Large intestine (tissue), 3 donors: ENCODE measurements around the gene KCNQ5. TPM values are rescaled to one million over a fixed set of nuclear protein-coding genes. Genes with fewer than 3 reads are reported as not detected.
"Not testable (repeated sequence)": the region's sequence is repeated elsewhere in the genome, so short reads cannot be mapped to it uniquely, and the experiment has no call there.

ENCODE experiments used
- DNase-seq, 2 donors: peaks; one replicate each; pipeline versions ENCODE4 v3.0.0 to v3.0.0-alpha.2; 2013
- H3K27ac ChIP-seq: one replicate; pipeline ENCODE4 v1.5.1; 2013; ENCODE audit warnings: low read length
- H3K27me3 ChIP-seq: 2 replicates; pipeline ENCODE4 v1.6.1; 2013; ENCODE audit warnings: low read length; ENCODE audit not compliant: control insufficient read depth, insufficient read depth
- H3K36me3 ChIP-seq: 2 replicates; pipeline ENCODE4 v1.6.1; 2013; ENCODE audit warnings: low read length; ENCODE audit not compliant: control insufficient read depth, insufficient read depth
- H3K4me1 ChIP-seq: one replicate; pipeline ENCODE4 v1.6.1; 2013; ENCODE audit warnings: low read length; ENCODE audit not compliant: control insufficient read depth, insufficient read depth
- H3K4me3 ChIP-seq: one replicate; pipeline ENCODE4 v1.5.1; 2013; ENCODE audit warnings: low read length
- H3K9me3 ChIP-seq: one replicate; pipeline ENCODE4 v1.6.1; 2013; ENCODE audit warnings: mild to moderate bottlenecking, low read depth, low read length, moderate library complexity; ENCODE audit not compliant: control insufficient read depth
- WGBS: methylation state at CpG from one replicate; pipeline ENCODE4 v1.1.5; 2013; ENCODE audit warnings: low lambda C conversion rate; ENCODE audit not compliant: insufficient coverage; 5-methylcytosine and 5-hydroxymethylcytosine counted together
- polyA plus RNA-seq: library from polyadenylated mRNA; unstranded; fragments of 120-200 nt; gene quantifications from one replicate; pipeline ENCODE4 v1.2.1, GENCODE V29; 2013

Gene KCNQ5
- polyA plus RNA-seq, 1 donor, result 3.4 TPM

DNA sequence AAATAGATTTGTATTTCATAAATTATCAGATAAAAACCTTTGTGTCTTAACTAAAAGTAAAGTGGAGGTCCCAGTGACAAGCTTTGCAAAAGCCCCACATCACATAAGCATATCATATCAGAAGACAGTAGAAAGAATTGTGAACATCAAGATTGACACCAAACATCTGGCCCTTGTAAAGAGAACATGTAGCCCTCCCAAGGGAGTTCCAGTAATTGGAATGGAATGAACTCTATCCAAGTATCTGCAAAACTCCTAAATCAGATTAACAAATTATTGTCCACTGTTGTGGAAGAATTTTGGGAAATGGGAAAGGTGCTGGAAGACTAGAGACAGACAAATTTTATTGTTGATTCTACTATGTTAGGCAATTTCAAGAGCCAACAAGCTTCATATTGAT is 268.8 kb downstream of the KCNQ5 start:
- Histone ChIP-seq H3K9me3 (no peaks in the 10 kb centered on the region), H3K27me3 (no peaks in the 10 kb centered on the region), H3K4me1 (no peaks in the 10 kb centered on the region), H3K36me3 (no peaks in the 10 kb centered on the region), H3K27ac (no peak overlapping the region), H3K4me3 (no peak overlapping the region)
- no peak for DNase-seq

DNA sequence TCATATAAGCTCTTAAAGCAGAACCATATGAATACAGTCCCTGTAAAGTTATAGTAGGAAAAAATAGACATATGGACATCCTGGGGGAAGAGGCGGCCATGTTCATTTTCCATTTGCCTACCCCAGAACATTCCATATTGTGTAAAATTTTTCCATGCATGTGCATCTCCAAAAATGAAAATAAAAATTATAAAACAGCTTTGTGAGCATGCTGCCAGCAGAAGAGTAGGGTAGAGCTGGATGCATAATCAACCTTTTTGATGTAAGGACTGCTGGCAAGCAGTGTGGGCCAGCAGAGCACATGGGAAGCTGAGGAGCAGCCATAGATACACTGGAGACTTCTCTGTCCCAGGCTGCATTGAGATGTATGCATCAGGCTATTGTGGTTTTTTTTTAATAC is 271.0 kb downstream of the KCNQ5 start:
- WGBS, result no CpG with 5 or more reads among the region's 1 CpG
- Histone ChIP-seq H3K27me3 (no peaks in the 10 kb centered on the region), H3K4me3 (no peak overlapping the region), H3K36me3 (no peaks in the 10 kb centered on the region), H3K27ac (no peak overlapping the region), H3K9me3 (no peaks in the 10 kb centered on the region), H3K4me1 (no peaks in the 10 kb centered on the region)
- no peak for DNase-seq

DNA sequence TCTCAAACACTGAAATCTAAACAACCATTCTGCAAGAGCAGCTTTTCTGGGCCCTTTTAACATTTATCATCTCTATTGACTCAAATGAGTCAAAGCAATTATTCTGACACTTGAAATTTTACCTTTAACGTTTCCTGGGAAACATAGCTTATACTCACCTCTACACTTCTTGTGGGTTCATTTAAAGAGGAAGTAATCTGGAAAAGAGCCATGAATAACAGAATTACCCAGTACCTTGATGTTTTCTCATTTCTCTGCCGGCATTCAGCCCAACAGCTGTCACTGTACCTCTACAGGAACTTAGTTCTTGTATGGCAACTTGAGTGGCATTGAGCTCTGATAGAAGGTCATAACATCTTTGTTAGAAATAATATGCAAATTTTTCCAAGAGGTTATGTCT is 272.2 kb downstream of the KCNQ5 start:
- no CpG with 5 or more reads among the region's 2 CpGs for WGBS
- H3K9me3 ChIP-seq, result no peaks in the 10 kb centered on the region

DNA sequence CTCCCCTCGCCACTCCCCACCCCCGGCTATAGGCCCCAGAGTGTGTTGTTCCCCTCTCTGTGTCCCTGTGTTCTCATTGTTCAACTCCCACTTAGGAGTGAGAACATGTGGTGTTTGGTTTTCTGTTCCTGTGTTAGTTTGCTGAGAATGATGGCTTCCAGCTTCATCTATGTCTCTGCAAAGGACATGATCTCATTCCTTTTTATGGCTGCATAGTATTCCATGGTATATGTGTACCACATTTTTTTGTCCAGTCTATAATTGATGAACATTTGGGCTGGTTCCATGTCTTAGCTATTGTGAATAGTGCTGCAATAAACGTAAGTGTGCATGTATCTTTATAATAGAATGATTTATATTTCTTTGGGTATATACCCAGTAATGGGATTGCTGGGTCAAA is 276.4 kb downstream of the KCNQ5 start:
- no CpG with 5 or more reads among the region's 3 CpGs for WGBS
- not testable (repeated sequence) for H3K4me1 ChIP-seq, H3K27me3 ChIP-seq

More for the DNA sequence above, 272.2 kb downstream of the KCNQ5 start:
- H3K4me1 ChIP-seq, result no peaks in the 10 kb centered on the region
- H3K36me3 ChIP-seq, result no peaks in the 10 kb centered on the region
- H3K27ac ChIP-seq, result no peak overlapping the region
- no peaks in the 10 kb centered on the region for H3K27me3 ChIP-seq
- no peak for DNase-seq
- no peak overlapping the region for H3K4me3 ChIP-seq

DNA sequence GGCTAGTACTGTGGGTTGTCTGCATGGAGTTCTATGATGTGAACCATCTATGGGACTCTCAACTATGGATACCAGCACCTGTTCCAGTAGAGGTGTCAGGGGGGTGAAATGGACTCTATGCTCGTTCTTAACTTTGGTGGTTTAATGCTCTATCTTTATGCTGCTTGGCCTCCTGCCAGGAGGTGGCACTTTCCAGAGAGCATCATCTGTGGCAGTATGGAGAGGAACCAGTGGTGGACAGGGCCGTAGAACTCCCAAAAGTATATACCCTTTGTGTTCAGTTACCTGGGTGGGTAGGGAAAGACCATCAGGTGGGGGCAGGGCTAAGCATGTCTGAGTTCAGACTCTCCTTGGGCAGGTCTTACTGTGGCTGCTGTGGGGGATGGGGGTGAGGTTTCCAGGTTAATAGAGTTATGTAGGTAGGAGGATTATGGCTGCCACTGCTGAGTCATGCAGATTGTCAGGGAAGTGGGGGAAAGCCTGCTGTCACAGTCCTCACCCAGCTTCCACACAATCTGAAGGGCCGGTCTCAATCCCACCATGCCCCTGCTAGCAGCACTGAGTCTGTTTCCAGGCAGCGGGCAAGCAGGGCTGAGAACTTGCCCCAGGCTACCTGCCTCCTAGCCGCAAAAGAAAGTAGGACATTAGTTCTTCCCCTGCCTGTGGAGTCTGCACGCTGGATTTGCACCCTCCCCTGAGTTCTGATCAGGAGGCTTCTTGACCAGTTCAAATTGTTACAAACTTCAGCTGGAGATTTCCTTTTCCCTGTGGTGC is 284.0 kb downstream of the KCNQ5 start:
- no peak overlapping the region for H3K4me3 ChIP-seq
- no peak overlapping the region for H3K27ac ChIP-seq
- no CpG with 5 or more reads among the region's 6 CpGs for WGBS
- no peaks in the 10 kb centered on the region for H3K4me1 ChIP-seq
- no peaks in the 10 kb centered on the region for H3K36me3 ChIP-seq
- H3K9me3 ChIP-seq, result no peaks in the 10 kb centered on the region
- no peak for DNase-seq
- no peaks in the 10 kb centered on the region for H3K27me3 ChIP-seq

More for the DNA sequence above, 276.4 kb downstream of the KCNQ5 start:
- DNase-seq, H3K36me3 ChIP-seq, H3K27ac ChIP-seq, H3K9me3 ChIP-seq, H3K4me3 ChIP-seq: not testable (repeated sequence)

DNA sequence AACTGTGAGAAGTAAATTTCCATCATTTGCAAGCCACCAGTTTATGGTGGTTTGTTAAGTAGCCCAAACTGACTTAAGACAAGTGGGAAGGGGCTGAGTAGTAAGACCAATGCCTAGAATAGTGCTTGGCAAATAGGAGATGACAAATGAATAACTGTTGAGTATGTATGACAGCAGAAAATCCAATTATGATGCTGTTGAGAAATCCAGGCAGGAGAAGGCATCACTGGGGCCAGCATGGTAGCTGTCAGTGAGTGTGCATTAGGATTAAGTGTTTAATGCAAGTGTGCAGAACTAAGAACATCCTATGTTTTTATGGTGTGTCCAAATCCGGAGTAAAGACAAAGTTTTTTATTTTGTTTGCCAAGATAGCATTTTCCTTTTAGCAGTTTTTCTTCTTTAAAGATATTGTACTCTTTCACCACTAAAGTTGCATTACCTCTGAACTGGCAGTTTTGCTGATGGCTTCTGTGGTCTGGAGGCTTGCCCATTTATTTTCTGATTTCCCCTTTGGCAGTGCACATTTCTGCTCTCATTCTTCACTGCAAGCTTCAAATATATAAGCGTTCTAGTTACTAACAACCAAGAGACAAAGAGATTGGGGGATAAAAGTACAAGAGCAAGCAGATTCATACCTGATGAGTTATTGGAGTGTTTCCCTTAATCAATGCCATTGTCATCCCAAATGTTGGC is 289.7 kb downstream of the KCNQ5 start:
- H3K4me3 ChIP-seq, result no peak overlapping the region
- WGBS, result 86% methylated on average over 1 of the region's 2 CpGs
- DNase-seq, result no peak

DNA sequence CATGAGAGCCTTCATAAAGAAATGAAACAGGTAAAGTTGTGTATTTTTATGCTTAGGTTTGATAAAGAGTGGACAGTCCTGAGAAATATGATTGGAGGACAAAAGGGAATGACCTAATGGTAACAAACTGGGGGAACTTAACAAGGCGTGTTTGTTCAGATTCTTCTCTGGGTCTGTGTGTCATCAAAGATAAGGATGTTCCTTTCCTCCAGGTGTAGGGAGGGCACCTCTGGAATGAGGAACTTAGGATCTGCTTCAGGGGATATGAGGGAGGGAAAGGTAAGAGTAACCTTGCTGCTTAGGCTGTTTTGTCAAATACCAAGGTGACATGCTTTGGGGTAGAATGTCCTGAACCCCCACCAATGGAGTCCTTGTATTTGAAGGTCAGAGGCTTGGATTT is 291.9 kb downstream of the KCNQ5 start:
- no CpG with 5 or more reads among the region's 1 CpG for WGBS

More for the DNA sequence above, 289.7 kb downstream of the KCNQ5 start:
- Histone ChIP-seq H3K36me3 (no peaks in the 10 kb centered on the region), H3K9me3 (no peaks in the 10 kb centered on the region), H3K27me3 (no peaks in the 10 kb centered on the region), H3K27ac (no peak overlapping the region), H3K4me1 (no peaks in the 10 kb centered on the region)

DNA sequence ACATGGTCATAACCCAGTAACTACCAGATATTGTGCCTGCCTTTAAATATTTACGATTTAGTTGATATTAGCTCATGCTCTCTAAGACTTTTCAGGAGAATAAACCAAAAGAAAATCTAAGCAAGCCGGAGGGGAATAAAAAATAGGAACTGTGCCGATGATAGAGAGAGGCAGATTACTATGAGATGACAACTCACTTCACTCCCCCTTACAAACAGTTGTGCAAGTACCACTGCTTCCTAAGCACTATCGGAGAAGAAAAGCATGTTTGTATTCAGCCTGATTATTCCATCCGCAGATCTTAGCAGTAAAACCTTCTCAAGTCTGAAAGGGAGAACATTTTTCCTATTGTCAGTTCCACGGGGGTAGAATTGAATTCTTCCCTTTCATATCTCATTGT is 294.4 kb downstream of the KCNQ5 start:
- H3K4me3 ChIP-seq, result no peak overlapping the region
- no peaks in the 10 kb centered on the region for H3K4me1 ChIP-seq
- H3K27me3 ChIP-seq, result no peaks in the 10 kb centered on the region
- no peak for DNase-seq
- WGBS, result 87% methylated on average over 3 of the region's 6 CpGs
- H3K27ac ChIP-seq, result no peak overlapping the region
- H3K36me3 ChIP-seq, result no peaks in the 10 kb centered on the region
- H3K9me3 ChIP-seq, result no peaks in the 10 kb centered on the region

More for the DNA sequence above, 291.9 kb downstream of the KCNQ5 start:
- H3K36me3 ChIP-seq, result no peaks in the 10 kb centered on the region
- H3K4me3 ChIP-seq, result no peak overlapping the region
- no peak for DNase-seq
- H3K27ac ChIP-seq, result no peak overlapping the region
- H3K27me3 ChIP-seq, result no peaks in the 10 kb centered on the region
- no peaks in the 10 kb centered on the region for H3K4me1 ChIP-seq
- H3K9me3 ChIP-seq, result no peaks in the 10 kb centered on the region

DNA sequence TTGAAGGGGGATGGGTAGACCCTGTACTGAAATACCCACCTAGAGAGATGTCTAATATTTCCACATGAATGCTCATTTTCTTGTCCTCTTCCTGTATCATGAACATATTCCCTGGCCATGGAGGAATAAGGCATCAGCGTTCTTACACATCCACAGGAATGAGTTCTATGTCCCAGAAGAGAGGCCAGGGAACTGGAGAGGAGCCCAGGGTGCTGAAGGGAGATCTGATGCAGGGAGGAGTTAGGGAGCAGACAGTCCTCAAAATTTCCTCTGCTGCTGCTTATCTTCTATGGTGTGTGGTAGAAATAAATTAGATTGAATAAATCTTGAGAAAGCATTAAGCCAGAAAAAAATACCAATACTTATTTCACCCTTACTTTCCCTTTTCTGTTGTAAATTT is 295.0 kb downstream of the KCNQ5 start:
- Histone ChIP-seq H3K4me3 (no peak overlapping the region), H3K27ac (no peak overlapping the region), H3K27me3 (no peaks in the 10 kb centered on the region), H3K9me3 (no peaks in the 10 kb centered on the region), H3K4me1 (no peaks in the 10 kb centered on the region), H3K36me3 (no peaks in the 10 kb centered on the region)
- no CpG with 5 or more reads among the region's 1 CpG for WGBS
- DNase-seq, result no peak

DNA sequence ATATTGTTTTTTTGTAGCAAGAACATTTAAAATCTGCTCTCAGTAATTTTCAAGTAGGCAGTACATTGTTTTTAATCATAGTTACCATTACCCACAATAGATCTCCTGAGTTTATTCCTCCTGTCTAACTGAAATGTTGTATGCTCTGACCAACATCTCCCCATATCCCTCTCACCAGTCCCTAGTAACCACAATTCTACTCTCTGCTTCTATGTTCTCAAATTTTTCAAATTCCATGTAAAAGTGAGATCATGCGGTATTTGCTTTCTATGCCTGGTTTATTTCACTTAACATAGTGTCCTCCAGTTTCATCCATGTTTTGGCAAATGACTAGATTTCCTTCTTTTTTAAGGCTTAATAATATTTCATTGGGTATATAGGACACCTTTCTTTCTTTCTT is 300.5 kb downstream of the KCNQ5 start:
- WGBS, result 100% methylated on average over 1 of the region's 1 CpG
- Histone ChIP-seq H3K4me1 (no peaks in the 10 kb centered on the region), H3K27me3 (no peaks in the 10 kb centered on the region), H3K9me3 (no peaks in the 10 kb centered on the region), H3K36me3 (no peaks in the 10 kb centered on the region), H3K27ac (no peak overlapping the region), H3K4me3 (no peak overlapping the region)
- DNase-seq, result no peak

DNA sequence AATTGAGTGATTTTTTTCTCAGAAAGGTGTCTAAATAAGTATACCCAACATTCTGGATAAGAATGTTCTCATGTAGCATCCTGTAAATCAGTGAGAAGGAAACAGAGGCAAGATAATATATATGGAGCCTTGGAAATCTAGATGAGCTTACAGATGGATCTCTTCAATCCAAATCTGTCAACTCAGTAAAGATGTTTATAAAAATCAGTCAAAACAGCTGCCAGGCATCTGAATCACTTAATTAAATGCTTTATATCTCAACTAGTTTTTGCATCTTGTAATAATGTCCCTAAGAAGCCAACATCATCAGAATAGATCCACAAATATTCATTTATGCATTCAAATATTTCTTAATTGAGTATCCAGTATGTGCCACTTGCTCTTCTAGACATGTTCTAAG is 303.3 kb downstream of the KCNQ5 start:
- no peaks in the 10 kb centered on the region for H3K9me3 ChIP-seq
- H3K36me3 ChIP-seq, result no peaks in the 10 kb centered on the region
- H3K27ac ChIP-seq, result no peak overlapping the region
- H3K4me3 ChIP-seq, result no peak overlapping the region
- H3K4me1 ChIP-seq, result no peaks in the 10 kb centered on the region
- H3K27me3 ChIP-seq, result no peaks in the 10 kb centered on the region
- no peak for DNase-seq
